ENCODE data around the gene SERPINA10. TPM values are rescaled to one million over a fixed set of nuclear protein-coding genes. Genes with fewer than 3 reads are reported as not detected.

Gene SERPINA10
- total and polyA plus RNA-seq, 2 of the 13 experiments (the other 11 are each of a cell fraction or from before 2014, with no cell fraction given), result 20.1 to 20.2 TPM

DNA sequence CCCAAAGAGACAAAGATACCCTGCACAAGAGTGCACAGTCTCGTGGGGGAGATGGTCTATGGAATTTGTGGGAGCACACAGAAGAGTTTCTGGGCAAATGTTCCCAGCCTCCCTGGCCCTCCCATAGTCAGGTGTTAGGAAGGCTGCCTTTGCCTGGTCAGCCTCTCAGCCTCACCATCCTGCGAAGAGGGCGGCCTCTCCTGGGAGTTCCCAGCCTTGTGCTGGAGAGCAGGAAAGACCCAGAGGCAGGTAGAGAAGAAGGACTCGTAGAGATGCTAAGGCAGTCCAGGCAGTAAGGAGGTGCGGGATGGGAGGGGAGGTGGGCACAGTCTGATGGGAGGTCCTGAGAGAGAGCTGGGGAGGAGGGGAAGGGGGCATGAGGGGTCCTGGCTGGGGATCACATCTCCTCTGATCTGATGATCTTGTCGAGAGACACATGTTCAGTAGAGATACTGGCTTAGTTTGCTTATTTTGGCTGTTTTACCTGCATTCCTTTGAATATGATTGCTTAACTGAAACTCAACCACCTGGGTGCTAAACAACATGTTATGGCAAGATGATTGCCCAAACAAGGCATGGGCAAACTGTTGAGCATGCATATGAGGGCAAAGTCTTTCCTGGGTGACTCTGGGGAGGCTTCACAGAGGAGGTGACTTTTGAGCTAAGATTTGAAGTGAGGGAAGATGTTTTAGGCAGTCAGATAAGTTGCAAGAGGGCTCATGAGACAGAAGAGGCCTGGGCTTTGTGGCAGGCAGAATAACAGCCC is 19.6 kb upstream of the SERPINA10 start:
- H3K27me3 ChIP-seq (ENCODE audit: control insufficient read depth in 1 of 2, insufficient read depth in 2 of 2, low read length in 2 of 2), result no peaks in the 10 kb centered on the region
- H3K4me1 ChIP-seq (ENCODE audit: insufficient read depth, low read length), result peaks cover 51% of the 10 kb centered on the region
- no peak overlapping the region for H3K27ac ChIP-seq (ENCODE audit: extremely low read length, insufficient read depth, low read length)
- H3K4me3 ChIP-seq (replicated peaks in 1 of 3; ENCODE audit: insufficient read depth in 1 of 3, low read depth in 2 of 3, low read length in 3 of 3), result no peak overlapping the region
- H3K9me3 ChIP-seq (ENCODE audit: low read length), result 0 out of 2 replicates have a peak, but pooled peaks cover 6% of the 10 kb centered on the region
- in situ Hi-C loops (cut with HindIII; ENCODE audit: extremely low pct_ligation_motif_present, low pct_unique_long_range_greater_than_20kb), result no loop called here
- H3K4me2 ChIP-seq (ENCODE audit: low read depth, low read length), result no peak overlapping the region
- FAIRE-seq (no peak), DNase-seq (ENCODE audit: low spot score) (no peak), ATAC-seq (no peak)
- intact Hi-C loops (cut with micrococcal nuclease; ENCODE audit: unreplicated experiment), result no loop called here
- H4K20me1 ChIP-seq (ENCODE audit: insufficient read depth, low read length), result peaks cover 6% of the 10 kb centered on the region; the same call in 1 of the 2 replicates
- no TSS peak for BruUV-seq (replicated peaks)
- H2AFZ ChIP-seq (ENCODE audit: low read length), result no peak overlapping the region
- WGBS (ENCODE audit: low lambda C conversion rate), result 93% methylated on average over 6 of the region's 6 CpGs
- ChIA-PET CTCF (ENCODE audit: low intra/inter-chr PET ratio, low total read pairs) (no interaction called here), POLR2A (interaction anchor here (0.6 to 1.4 kb wide), 2 partner anchors 10 to 20 kb away, joined by 3 to 9 read pairs; partner anchors contain the start of genes SERPINA10 and SERPINA6)
- H3K9ac ChIP-seq (ENCODE audit: insufficient read depth, low read depth, low read length), result no peak overlapping the region
- peaks cover 43% of the 10 kb centered on the region for H3K79me2 ChIP-seq (ENCODE audit: insufficient read depth, low read length)
- TF ChIP-seq MED13 (CRISPR knock-in tag; IDR thresholded peaks at IDR 0.05) (no peak), HMGA1 (CRISPR knock-in tag; conservative IDR thresholded peaks at IDR 0.05) (no peak), GABPB1 (CRISPR knock-in tag; IDR thresholded peaks at IDR 0.05) (no peak), ZC3H13 (CRISPR knock-in tag; IDR thresholded peaks at IDR 0.05) (0 out of 2 replicates have a peak, but pooled peaks have one; percentile 51), BHLHE40 (IDR thresholded peaks at IDR 0.05; ENCODE audit: low read length) (no peak), NFKBIZ (CRISPR knock-in tag; IDR thresholded peaks at IDR 0.05) (no peak), ZNF264 (CRISPR knock-in tag; IDR thresholded peaks at IDR 0.05) (no peak), HNF4A (CRISPR knock-in tag; IDR thresholded peaks at IDR 0.05) (0 out of 2 replicates have a peak, but pooled peaks have one; percentile 17), TARDBP (CRISPR knock-in tag; IDR thresholded peaks at IDR 0.05) (no peak), SRF (IDR thresholded peaks at IDR 0.05; ENCODE audit: low read depth, low read length) (peak; percentile 58; the same call in 1 of the 2 replicates)
- peaks cover 27 to 69% of the 10 kb centered on the region in 2 experiments for H3K36me3 ChIP-seq (replicated peaks in 1 of 2; ENCODE audit: control insufficient read depth in 1 of 2, insufficient read depth in 2 of 2, low read length in 2 of 2)

Data from HepG2 (cell line).